HG02678 (cell line): ENCODE measurements around the gene CASP10.
"Not testable (repeated sequence)": the region's sequence is repeated elsewhere in the genome, so short reads cannot be mapped to it uniquely, and the experiment has no call there.

Experiments
- ATAC-seq: cut with Tn5 transposase; IDR thresholded peaks from one replicate; pipeline ENCODE4 v1.9.1; 2021; ENCODE audit warnings: mild to moderate bottlenecking, moderate library complexity; ENCODE audit not compliant: unreplicated experiment

Gene CASP10

GRCh38 chr2:201154615-201155399, 28.1 kb upstream of the CASP10 start:
- ATAC-seq = no peak

- ATAC-seq = no peak
Observed at GRCh38 chr2:201156036-201156435, 26.9 kb upstream of the CASP10 start.

GRCh38 chr2:201156640-201157039, 26.3 kb upstream of the CASP10 start:
- ATAC-seq = no peak

GRCh38 chr2:201157694-201158093, 25.2 kb upstream of the CASP10 start:
- ATAC-seq = peak; percentile 8

GRCh38 chr2:201158111-201158929, 24.6 kb upstream of the CASP10 start:
- peak; percentile 88 for ATAC-seq

- no peak for ATAC-seq
Observed at GRCh38 chr2:201164166-201164565, 18.8 kb upstream of the CASP10 start.

- no peak for ATAC-seq
Observed at GRCh38 chr2:201167546-201167945, 15.4 kb upstream of the CASP10 start.

GRCh38 chr2:201168496-201168895, 14.4 kb upstream of the CASP10 start:
- ATAC-seq = not testable (repeated sequence)

- no peak for ATAC-seq
Observed at GRCh38 chr2:201171259-201171814, 11.6 kb upstream of the CASP10 start.

GRCh38 chr2:201172279-201172678, 10.7 kb upstream of the CASP10 start:
- ATAC-seq = no peak

- ATAC-seq = no peak
Observed at GRCh38 chr2:201174687-201175086, 8.3 kb upstream of the CASP10 start.

GRCh38 chr2:201176081-201176481, 6.9 kb upstream of the CASP10 start:
- no peak for ATAC-seq

GRCh38 chr2:201180010-201180409, 2.9 kb upstream of the CASP10 start:
- ATAC-seq = no peak

GRCh38 chr2:201183365-201183727, 405 bp downstream of the CASP10 start:
- ATAC-seq = no peak

GRCh38 chr2:201183835-201184234, 894 bp downstream of the CASP10 start:
- ATAC-seq = not testable (repeated sequence)

GRCh38 chr2:201184248-201184647, 1.3 kb downstream of the CASP10 start:
- ATAC-seq = not testable (repeated sequence)

- no peak for ATAC-seq
Observed at GRCh38 chr2:201185863-201186262, 2.9 kb downstream of the CASP10 start.

GRCh38 chr2:201186982-201187381, 4.0 kb downstream of the CASP10 start:
- no peak for ATAC-seq

- ATAC-seq = no peak
Observed at GRCh38 chr2:201188449-201188848, 5.5 kb downstream of the CASP10 start.

- ATAC-seq = peak; percentile 57
Observed at GRCh38 chr2:201191132-201191875, 8.4 kb downstream of the CASP10 start.

GRCh38 chr2:201194097-201194496, 11.2 kb downstream of the CASP10 start:
- ATAC-seq = peak; percentile 92
